Fibroblast of gingiva (primary cell): ENCODE results near the gene STX18.
"Not testable (repeated sequence)": the region's sequence is repeated elsewhere in the genome, so short reads cannot be mapped to it uniquely, and the experiment has no call there.

ENCODE experiments used
- DNase-seq: peaks from one replicate; pipeline ENCODE4 v3.0.0-alpha.2; 2011; ENCODE audit warnings: low read depth

STX18 gene

DNA sequence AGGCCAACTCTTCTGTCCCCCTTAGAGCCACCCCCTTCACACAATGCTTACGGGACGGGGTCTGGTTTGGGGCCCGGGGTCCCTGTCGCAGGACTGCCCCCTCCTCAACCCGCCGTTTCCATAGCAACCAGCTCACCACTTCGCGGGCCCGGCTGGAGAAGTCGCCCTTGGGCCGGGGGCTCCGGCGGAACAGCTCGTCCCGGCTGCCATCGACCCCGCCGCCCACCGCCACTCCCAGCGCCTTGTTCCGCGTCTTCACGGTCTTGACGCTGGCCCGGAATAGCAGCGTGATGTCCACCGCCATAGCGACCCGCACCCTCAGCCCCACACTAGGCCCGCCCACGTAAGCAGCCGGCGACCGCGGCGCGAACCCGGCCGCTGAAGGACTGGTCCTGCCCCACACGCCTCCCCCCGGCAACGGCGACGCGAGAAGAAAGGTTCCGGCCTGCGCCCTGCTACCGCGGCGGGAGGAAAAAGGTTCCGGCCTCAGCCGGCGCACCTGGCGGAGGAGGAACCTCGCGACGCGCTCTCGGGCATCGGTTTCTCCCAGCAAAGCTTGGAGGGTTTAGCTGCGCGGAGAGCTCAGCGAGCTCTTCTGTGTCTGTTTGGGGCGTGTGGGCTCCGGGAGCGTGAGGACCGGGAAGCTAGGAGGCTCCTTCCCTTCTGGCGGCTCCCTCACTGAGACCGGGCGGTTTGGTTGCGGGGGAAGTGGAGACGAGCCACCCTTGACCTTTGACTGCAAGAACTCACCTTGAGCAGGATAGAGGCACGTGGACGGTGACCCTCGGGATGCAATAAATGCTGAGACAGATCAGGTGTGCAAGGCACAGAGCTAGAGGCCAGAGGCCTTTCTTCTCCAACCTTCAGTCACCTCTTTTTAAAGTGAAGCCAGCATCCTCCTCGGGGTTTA lies at the start of gene STX18:
TSS of gene STX18 (minus strand) at position 388 of the 910 bp plus-strand sequence. CDS start at position 304, 84 bp downstream.
- DNase-seq = peak; percentile 88

DNA sequence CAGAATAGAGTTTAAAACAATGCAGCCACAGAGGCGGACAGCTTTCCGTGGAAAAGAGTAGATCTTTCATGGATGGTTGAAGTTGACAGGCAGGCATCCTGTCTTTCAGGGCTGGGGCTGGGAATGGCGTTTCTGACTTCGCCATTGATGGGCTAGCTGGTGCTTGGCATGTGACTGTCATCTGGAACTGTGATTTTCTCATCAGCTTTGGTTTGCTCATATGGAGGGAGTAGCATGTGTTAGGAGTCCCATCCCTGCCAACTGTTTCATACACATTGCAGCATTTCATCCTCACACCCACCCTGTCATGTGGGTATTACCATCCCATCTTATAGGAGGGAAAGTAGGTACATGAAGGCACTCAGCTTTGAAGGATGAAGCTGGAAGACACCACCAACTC lies 49.2 kb upstream of the STX18 start:
- no peak for DNase-seq

DNA sequence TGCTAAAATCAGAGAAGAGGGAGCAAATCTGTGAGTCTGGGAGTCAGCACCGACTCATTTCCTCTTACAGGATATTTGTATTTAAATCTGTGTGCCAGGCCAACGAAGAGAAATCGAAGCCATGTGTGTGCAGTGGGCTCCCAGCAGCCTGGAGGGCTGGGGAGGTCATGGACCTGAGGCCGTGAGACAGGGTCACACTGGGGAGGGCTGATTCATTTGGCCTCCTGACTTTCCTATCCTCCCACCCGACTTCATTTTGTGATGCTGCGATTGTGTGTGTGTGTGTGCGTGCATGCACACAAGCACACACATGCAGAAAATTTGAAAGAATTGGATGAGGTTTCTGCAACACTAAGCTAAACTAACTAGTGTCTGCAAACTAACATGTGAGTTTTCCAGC lies 48.7 kb upstream of the STX18 start:
- peak; percentile 58 for DNase-seq

DNA sequence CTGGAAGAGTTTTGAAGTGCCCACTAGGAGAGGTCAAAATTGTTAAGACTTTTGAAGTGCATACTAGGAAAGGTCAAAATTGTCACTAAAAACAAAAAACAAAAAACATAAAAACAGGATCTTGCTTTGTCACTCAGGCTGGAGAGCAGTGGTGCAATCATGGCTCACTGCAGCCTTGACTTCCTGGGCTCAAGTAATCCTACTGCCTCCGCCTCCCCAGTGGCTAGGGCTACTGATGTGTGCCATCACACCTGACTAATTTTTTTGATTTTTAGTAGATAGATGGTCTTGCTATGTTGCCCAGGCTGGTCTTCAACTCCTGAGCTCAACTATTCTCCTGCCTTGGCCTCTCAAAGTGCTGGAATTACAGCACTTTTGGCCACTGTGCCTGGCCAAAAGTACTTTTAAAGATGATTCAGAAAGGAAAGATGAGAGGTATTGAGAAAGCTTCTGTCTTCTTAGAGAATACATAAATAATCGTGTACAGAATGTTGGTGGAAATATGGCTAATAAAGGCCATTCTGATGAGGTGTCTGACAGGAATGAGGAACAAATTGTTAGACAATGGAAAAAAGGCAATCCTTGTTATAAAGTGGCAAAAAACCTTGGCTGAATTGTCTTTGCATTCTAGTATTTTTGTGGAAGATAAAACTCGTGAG lies 43.3 kb upstream of the STX18 start:
- peak; percentile 92 for DNase-seq

DNA sequence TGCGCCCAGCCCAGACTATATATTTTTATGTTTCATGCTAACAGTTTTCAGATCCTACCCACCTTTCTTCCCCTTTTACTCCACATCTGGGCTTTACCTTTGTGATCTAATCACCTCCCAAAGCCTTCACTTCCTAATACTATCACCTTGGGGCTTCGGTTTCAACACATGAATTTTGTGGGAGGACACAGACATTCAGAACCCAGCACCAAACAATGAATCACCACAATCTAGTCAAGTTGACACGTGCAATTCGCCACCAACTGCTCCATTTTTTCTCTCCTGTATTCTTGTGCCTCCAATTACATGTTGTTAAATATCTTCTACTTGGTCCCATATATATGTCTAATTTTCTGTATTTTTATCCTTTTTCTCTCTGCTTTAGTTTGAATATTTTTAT lies 41.8 kb upstream of the STX18 start:
- DNase-seq = no peak

DNA sequence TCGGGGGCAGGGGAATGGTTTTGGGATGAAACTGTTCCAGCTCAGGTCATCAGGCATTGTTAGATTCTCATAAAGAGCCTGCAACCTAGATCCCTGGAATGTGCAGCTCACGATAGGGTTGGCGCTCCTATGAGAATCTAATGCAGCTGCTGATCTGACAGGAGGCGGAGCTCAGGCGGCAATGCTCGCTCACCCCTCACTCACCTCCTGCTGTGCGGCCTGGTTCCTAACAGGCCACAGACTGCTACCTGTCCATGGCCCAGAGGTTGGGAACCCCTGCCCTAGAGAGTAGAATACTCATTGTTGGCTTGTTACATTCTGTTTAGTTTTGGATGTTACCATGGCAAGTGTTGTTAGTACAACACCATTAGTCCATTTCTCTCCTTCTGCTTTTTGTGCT lies 40.8 kb upstream of the STX18 start:
- no peak for DNase-seq

DNA sequence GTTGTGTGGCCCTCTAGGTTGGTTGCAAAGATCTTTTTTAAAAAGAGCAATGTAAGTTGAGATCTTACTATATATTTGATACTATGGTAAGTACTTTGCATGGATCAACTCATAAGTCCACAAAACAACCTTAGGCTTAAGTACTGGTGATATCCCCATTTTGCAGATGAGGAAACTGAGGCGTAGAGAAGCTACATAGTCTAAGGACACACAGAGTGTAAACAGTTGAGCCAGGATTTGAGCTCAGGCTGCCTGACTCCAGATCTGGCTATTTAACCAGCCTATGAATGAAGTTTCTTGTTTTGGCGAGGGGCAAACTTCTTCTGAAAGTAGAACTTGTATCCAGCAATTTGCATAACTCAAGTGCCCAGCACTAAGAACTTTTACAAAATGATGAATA lies 38.6 kb upstream of the STX18 start:
- no peak for DNase-seq

DNA sequence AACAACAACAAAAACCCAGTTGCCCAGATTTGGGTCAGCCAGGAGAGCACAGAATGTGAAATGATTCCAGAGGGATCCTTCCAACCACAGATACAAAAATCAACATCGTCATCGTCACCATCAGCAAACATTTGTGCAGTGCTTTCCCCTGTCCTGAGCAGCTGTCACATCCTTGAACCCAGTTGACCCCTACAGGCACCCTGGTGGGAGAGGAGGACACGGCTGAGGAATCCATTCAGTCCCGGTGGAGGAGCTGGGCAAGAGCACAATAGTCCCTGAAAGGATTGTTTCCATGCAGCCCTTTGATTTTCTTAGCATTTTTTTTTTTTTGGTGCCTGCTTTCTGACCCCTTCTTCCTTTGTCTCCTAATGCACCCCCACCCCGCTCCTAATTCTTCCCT lies 37.1 kb upstream of the STX18 start:
- no peak for DNase-seq

DNA sequence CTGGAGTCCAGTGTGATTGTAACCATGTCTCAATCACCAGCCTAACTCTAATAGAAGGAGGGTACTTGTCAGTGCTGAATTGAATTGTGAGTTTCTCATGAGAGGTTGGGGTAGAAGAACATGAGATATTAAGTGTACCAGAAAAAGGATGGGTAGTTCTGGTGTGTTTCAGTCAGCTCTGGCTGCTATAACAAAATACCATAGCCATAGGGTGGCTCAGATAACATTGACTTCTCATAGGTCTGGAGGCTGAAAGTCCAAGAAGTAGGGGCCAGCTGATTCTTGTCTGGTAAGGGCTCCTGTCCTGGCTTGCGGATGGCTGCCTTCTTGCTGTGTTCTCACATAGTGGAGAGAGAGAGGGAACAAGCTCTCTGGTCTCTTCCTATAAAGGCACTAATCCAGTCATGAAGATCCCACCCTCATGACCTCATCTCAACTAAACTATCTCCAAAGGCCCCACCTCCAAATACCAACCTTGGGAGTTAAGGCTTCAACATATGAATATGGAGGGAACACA lies 35.6 kb upstream of the STX18 start:
- DNase-seq = no peak

DNA sequence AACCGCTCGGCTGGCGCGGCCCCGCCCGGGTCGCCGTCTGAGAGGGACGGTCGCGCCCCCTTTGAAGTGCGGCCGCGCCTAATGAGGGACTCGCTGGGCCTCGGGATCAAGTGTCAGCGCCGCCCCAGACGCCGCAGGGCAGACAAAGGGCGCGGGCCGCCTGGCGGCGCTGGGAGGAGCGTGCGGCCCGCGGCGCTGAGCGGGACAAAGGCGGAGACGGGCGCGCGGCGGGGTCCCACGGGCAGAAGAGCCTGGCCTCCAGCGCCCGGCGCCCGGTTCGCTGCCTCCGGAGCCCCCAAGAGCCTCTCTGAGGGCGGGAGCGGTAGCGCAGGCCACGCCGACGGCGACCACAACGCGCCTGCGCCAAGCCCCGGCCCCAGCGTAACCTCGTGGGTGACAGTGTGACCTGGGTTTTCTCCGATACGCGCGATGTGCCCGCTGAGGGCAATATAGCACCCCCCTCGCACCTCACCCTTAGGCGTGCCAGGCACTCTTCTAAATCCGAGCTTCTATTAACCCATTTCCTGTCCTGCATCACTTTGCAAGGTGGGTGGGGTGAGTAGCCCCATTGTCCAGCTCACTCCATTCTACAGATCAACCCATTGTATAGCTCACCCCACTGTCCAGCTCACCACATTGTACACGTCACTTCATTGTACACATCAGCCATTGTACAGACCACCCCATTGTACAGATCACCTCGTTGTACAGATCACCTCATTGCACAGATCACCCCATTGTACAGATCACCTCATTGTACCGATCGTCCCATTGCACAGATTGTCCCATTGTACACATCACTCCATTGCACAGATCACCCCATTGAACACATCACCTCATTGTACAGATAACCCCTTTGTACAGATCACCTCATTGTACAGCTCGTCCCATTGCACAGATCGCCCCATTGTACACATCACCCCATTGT lies 33.7 kb upstream of the STX18 start:
- peak; percentile 72 for DNase-seq

DNA sequence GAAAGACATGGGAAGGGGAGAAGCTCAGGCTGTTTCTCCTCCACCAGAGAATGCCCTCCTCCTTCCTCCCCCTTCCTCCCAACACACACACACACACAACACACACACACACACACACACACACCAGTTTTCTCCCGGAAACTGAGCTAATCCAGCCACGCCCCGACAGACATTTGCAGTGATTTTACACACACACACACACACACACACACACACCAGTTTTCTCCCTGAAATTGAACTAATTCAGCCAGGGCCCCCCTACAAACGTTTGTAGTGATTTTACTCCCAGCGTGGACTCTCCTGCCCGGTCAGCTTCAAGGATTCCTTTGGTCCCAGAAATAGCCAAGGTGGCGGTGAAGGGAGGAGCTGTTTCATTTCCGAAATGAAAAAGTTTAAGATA lies 32.9 kb upstream of the STX18 start:
- DNase-seq = peak; percentile 98

DNA sequence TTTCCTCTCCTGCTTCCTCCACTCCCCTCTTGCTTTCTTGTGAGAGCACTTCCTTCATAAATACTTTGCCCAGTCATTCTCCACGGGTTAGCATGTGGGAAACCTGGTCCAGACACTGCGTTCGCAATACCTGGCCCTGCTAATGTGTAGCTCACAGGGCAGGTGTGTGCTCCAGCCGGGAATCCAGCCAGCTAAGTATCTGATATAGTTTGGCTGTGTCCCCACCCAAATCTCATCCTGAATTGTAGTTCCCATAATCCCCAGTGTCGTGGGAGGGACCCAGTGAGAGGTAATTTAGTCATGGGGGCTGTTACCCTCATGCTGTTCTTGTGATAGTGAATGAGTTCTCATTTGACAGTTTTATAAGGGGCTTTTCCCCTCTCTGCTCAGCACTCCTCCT lies 32.2 kb upstream of the STX18 start:
- DNase-seq = no peak

DNA sequence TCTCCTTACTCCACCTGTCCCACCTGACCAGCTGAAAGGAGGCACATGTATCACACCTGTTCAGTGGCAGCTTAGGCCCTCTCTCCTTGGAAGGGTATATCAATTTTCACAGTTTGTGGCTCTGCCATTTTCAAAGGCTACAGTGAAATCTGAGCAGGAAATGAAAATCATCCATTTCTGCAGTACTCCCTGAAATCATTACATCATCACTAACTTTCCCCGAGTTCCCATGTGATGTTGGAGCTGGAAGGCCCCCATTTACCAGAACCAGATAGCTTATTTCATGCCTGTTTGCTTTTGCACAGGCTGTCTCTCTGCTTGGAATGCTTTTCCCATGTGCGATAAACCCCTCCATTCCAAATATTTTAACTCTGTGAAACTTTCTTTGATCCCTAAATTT lies 31.0 kb upstream of the STX18 start:
- peak; percentile 36 for DNase-seq

DNA sequence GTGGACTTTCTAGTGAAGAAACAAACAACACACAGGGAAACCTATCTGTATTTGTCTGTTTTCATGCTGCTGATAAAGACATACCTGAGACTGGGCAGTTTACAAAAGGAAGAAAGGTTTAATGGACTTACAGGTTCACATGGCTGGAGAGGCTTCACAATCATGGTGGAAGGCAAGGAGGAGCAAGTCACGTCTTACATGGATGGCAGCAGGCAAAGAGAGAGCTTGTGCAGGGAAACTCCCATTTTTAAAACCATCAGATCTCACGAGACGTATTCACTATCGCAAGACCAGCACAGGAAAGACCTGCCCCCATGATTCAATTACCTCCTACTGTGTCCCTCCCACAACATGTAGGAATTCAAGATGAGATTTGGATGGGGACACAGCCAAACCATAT lies 28.0 kb upstream of the STX18 start:
- not testable (repeated sequence) for DNase-seq

DNA sequence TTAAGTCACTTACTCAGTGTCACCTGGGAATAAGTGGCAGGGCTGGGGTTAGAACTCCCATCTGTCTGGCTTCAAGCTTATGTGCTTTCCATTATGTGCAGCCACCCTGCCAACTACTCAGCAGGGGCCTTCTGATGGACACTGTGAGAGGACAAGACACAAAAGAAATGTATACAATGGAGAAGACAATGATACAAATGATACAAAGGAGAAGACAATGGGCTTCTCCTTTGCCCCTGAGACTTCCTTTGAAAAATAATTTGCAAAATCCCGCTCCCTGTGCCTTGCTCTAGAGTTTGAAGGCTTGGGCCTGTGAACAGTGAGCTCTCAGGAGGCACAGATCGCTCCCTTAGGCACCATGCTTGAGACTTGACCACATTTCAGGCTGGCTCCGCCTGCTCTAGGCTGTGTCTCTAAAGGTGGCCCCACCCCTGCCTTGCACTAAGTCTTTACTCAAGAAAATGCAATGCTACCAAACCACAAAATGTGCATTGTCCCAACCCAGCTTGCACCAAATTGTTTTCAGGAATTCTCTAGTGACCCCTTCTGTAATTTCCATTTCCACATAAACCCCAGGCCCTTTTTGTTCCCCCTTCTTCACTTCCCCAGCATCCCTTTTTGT lies 27.1 kb upstream of the STX18 start:
- no peak for DNase-seq

DNA sequence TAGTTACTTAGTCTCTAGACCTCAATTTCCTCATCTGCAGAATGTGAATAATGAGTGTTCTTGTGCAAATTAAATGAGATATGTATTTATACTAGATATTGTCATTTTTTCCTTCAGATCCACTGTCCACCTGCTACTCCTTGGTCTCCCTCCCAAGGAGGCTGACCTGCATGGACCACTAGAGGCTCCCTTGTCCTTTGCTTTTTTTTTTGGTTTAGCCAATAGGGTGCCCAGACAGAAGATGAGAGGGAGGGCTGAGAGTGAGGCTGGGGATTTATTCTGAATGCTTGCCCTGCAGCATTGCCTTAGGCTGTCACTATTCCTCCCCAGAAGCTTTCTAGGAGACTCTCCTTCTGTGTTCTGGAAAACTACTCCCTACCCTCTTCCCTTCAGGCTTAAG lies 24.5 kb upstream of the STX18 start:
- DNase-seq = not testable (repeated sequence)

DNA sequence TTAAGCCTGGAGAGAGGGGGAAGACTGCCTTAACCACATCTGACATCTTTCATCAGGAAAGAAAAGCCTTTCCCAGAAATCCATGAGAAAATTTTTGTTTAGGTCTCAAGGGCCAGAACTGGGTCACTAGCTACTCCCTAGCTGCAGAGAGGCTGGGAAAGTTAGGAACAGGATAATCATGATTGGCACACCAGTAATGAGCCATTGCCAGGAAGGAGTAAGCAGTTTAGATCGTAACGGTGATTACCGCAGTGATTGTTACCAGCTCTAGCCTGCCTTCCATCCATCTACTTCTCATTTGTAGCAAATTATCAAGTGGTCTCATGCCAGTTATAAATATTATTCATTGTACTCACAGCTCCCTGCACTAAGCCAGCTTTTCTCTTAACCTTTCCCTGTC lies 22.7 kb upstream of the STX18 start:
- no peak for DNase-seq

DNA sequence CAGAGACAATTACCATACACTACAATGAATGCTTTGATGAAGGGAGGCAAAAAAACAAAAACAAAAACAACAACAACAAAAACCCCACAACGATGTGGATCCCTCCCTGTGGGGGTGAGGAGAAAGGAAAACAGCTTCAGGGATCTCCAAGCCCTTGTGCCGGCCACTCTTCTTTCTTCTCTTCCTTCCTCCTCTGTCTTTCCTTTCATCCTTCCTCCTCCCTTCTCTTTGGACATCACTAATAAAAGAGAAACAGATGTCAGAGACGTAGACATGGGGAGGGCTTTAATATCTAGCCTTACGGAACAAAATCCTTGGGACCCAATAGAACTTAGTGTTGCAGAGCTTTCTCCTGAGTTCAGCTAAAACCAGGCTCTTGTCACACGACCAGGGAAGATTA lies 18.8 kb upstream of the STX18 start:
- DNase-seq = no peak

DNA sequence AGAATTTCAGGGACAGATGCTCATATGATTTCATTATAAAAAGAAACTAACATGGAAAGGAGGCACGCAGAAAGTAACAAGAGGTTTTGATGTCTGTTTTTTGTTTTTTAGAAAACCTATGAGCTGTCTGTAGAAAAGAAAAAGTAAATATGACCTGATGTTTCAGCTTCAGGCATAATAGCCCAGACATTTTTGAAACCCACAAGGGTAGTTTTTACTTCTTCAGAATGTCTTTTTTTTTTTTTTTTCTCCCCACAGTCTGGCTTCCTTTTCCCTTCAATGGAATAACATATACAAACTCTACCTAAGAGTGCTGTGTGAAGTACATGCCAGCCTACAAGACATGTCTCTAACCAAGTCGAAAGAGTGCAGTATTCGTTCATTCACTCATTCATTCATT lies 18.3 kb upstream of the STX18 start:
- DNase-seq = no peak

DNA sequence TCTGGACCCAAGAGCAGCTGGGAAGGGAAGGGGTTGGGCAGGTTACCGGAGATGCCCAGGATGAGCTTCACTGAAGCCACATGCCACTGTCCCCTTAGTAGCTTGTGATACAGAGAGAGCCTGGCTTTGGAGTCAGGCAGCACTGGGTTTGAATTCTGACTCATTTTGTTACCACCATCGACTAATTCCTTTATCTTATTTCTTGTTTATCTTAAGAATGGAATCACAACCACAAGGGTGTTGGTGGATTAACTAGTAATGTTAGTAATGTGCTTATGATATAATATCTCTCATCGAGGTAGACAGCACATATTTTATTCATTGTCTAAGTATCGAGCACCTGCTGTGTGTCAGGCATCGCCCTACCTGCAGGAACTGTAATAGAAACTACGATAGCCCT lies 17.7 kb upstream of the STX18 start:
- DNase-seq = no peak

DNA sequence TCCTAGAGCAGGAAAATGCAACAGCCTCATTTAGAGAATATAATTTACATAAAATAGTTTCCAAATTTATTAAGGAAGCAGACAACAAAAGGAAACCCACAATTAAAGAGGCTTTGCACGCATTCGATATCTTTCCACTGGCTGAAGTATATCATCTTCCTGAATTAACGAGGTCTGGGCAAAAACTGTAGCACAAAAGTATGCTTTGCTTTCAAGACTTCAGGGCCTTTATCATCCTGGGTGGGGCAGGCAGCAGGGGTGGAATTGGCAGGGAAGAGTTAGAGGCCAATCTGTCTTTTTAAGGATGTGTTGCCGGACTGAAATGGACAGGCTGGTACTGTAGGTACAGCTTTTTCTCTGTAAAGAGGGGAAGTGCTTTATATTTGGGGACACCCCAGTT lies 17.0 kb upstream of the STX18 start:
- DNase-seq = no peak

DNA sequence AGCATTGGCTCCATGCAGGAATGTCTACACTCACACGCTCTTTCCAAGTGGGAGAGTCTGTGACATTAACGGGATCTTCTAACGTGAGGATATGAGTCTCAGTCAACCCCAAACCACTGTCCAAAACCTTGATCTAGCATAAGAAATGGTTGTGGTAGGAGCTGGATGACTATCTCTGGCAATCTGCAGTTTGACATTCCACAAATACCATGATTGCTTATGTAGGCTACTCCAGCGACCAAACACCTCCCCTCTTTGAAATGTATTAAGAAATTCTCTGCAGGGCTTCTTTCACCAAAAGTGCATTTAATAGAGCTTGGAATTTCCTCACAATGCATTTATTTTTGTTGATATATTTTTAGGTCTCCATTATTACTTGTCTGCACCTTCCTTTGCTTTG lies 14.1 kb upstream of the STX18 start:
- peak; percentile 84 for DNase-seq
